Mucosa of descending colon (tissue), 3 donors: ENCODE measurements around the gene ZNF212. TPM values are rescaled to one million over a fixed set of nuclear protein-coding genes. Genes with fewer than 3 reads are reported as not detected.
"Not testable (repeated sequence)": the region's sequence is repeated elsewhere in the genome, so short reads cannot be mapped to it uniquely, and the experiment has no call there.

Source experiments
- ATAC-seq: fragments of 200-7000 bp; cut with Tn5 transposase; one replicate; pipeline ENCODE4 v1.9.1; 2020; ENCODE audit warnings: mild to moderate bottlenecking, moderate library complexity
- DNase-seq, 3 donors: peaks; one replicate each; pipeline ENCODE4 v3.0.0-alpha.2; 2020
- H3K36me3 ChIP-seq: fragments of 200-600 bp; one replicate; pipeline ENCODE4 v1.8.0; 2021; ENCODE audit warnings: low read depth, mild to moderate bottlenecking
- H3K4me1 ChIP-seq: fragments of 200-600 bp; one replicate; pipeline ENCODE4 v1.8.0; 2021; ENCODE audit warnings: low read depth, mild to moderate bottlenecking
- H3K4me3 ChIP-seq: fragments of 200-600 bp; one replicate; pipeline ENCODE4 v1.8.0; 2021; ENCODE audit warnings: mild to moderate bottlenecking
- H3K9me3 ChIP-seq: fragments of 200-600 bp; one replicate; pipeline ENCODE4 v1.8.0; 2021; ENCODE audit warnings: mild to moderate bottlenecking
- intact Hi-C, 2 donors: fragments of 100-400 bp; cut with DNase I in 1 of 2; cut with micrococcal nuclease in 1 of 2; formaldehyde crosslinking; loops; one replicate each; pipeline versions ENCODE4 v1.11.0 to v1.11.1; 2022; cut with DNase I, micrococcal nuclease
- total RNA-seq, 3 donors: library from RNA; stranded (reverse); fragmentation: NEBNext Ultra II Directional in 2 of 3; extraction: Animal tissue kit (Norgen Biotek cat#: 25700) in 2 of 3; gene quantifications; one replicate each; pipeline versions ENCODE4 v1.2.1 to v1.2.4, GENCODE V29; 2021 to 2023
- TF ChIP-seq, protein P1 (sequence below): fragments of 200-600 bp; IDR thresholded peaks from one replicate; pipeline ENCODE4 v1.8.0; 2022; ENCODE audit warnings: antibody characterized with exemption, mild to moderate bottlenecking
- donor health status: DM: no; HTN: no; CAD: no; lungs with moderate emphysema.
- donor health status: DM: no; HTN: no; CAD: no.
- donor health status: DM: no; HTN: yes; CAD: no.

Gene ZNF212
- total RNA-seq, 3 donors from 2014 or later = 9.7 to 12.8 (median 11.9) TPM

DNA sequence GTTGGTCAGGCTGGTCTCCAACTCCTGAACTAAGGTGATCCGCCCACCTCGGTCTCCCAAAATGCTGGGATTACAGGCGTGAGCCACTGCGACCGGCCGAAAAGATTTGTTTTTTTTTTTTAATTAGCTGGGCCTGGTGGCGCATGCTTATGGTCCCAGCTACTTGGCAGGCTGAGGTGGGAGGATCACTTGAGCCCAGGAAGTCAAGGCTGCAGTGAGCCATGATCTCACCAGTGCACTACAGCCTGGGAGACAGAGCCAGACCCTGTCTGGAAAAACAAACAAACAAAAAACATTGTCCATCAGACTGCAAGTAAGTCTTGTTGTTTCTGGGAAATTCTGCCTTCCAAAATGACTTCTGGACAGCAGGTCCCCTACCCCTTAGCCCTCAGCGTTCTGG is 16.3 kb upstream of the ZNF212 start:
- no peaks in the 10 kb centered on the region for H3K4me1 ChIP-seq
- ATAC-seq (no peak), DNase-seq (no peak)
- intact Hi-C loops = no loop called here
- H3K36me3 ChIP-seq = no peaks in the 10 kb centered on the region
- no peaks in the 10 kb centered on the region for H3K9me3 ChIP-seq
- TF ChIP-seq, protein P1, sequence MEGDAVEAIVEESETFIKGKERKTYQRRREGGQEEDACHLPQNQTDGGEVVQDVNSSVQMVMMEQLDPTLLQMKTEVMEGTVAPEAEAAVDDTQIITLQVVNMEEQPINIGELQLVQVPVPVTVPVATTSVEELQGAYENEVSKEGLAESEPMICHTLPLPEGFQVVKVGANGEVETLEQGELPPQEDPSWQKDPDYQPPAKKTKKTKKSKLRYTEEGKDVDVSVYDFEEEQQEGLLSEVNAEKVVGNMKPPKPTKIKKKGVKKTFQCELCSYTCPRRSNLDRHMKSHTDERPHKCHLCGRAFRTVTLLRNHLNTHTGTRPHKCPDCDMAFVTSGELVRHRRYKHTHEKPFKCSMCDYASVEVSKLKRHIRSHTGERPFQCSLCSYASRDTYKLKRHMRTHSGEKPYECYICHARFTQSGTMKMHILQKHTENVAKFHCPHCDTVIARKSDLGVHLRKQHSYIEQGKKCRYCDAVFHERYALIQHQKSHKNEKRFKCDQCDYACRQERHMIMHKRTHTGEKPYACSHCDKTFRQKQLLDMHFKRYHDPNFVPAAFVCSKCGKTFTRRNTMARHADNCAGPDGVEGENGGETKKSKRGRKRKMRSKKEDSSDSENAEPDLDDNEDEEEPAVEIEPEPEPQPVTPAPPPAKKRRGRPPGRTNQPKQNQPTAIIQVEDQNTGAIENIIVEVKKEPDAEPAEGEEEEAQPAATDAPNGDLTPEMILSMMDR = no peak
- no peak overlapping the region for H3K4me3 ChIP-seq

DNA sequence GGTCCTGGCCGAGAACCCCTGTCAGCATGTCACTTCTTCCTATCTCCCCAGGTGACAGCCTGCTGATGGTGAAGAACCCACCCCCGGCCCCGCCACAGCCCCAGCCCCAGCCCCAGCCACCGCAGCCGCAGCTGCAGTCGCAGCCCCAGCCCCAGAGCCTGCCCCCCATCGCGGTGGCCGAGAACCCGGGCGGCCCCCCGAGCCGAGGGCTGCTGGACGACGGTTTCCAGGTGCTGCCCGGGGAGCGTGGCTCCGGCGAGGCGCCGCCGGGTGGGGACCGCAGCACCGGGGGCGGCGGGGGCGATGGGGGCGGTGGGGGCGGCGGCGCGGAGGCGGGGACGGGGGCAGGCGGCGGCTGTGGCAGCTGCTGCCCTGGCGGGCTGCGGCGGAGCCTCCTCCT is 15.7 kb upstream of the ZNF212 start:
- TF ChIP-seq, protein P1 = no peak
- no peak overlapping the region for H3K4me3 ChIP-seq
- H3K9me3 ChIP-seq = no peaks in the 10 kb centered on the region
- H3K36me3 ChIP-seq = no peaks in the 10 kb centered on the region
- ATAC-seq (no peak), DNase-seq (no peak)
- intact Hi-C loops = no loop called here
- no peaks in the 10 kb centered on the region for H3K4me1 ChIP-seq

GRCh38 chr7:149224352-149224751 is 15.1 kb upstream of the ZNF212 start:
- TF ChIP-seq, protein P1 = no peak
- no peaks in the 10 kb centered on the region for H3K9me3 ChIP-seq
- H3K4me3 ChIP-seq = no peak overlapping the region
- no peak for DNase-seq
- ATAC-seq = no peak
- intact Hi-C loops = no loop called here
- H3K4me1 ChIP-seq = no peaks in the 10 kb centered on the region
- H3K36me3 ChIP-seq = no peaks in the 10 kb centered on the region

GRCh38 chr7:149225106-149225505 is 14.3 kb upstream of the ZNF212 start:
- Histone ChIP-seq H3K4me3 (no peak overlapping the region), H3K36me3 (no peaks in the 10 kb centered on the region), H3K9me3 (no peaks in the 10 kb centered on the region), H3K4me1 (no peaks in the 10 kb centered on the region)
- TF ChIP-seq, protein P1 = no peak
- no peak for ATAC-seq
- DNase-seq = no peak
- intact Hi-C loops = no loop called here

- no peaks in the 10 kb centered on the region for H3K36me3 ChIP-seq
- TF ChIP-seq, protein P1 = no peak
- DNase-seq (no peak), ATAC-seq (no peak)
- H3K4me3 ChIP-seq = no peak overlapping the region
- intact Hi-C loops = no loop called here
- no peaks in the 10 kb centered on the region for H3K9me3 ChIP-seq
- H3K4me1 ChIP-seq = no peaks in the 10 kb centered on the region
Measured at GRCh38 chr7:149225656-149226055, 13.8 kb upstream of the ZNF212 start.

GRCh38 chr7:149226366-149226765 is 13.1 kb upstream of the ZNF212 start:
- H3K9me3 ChIP-seq, H3K36me3 ChIP-seq, H3K4me1 ChIP-seq, H3K4me3 ChIP-seq, intact Hi-C loops, ATAC-seq, DNase-seq: not testable (repeated sequence)
